Fibroblast of skin of right biceps (primary cell): Measurements from ENCODE around the gene GFOD2.
"Not testable (repeated sequence)": the region's sequence is repeated elsewhere in the genome, so short reads cannot be mapped to it uniquely, and the experiment has no call there.

ENCODE experiments used
- DNase-seq: peaks from one replicate; pipeline ENCODE4 v3.0.0-alpha.2; 2013

GFOD2 gene

GRCh38 chr16:67701420-67701819, 17.7 kb downstream of the GFOD2 start:
- DNase-seq: no peak

- DNase-seq: no peak
Measured at GRCh38 chr16:67699265-67699664, 19.9 kb downstream of the GFOD2 start.

GRCh38 chr16:67697422-67698185, 21.5 kb downstream of the GFOD2 start:
- no peak for DNase-seq

GRCh38 chr16:67694611-67695010, 24.5 kb downstream of the GFOD2 start:
- DNase-seq: no peak

- not testable (repeated sequence) for DNase-seq
Measured at GRCh38 chr16:67693517-67694285, 25.4 kb downstream of the GFOD2 start.

GRCh38 chr16:67685388-67686112, 33.6 kb downstream of the GFOD2 start:
- DNase-seq: no peak

GRCh38 chr16:67683767-67684166, 35.3 kb downstream of the GFOD2 start:
- DNase-seq: no peak

GRCh38 chr16:67679935-67680897, 38.9 kb downstream of the GFOD2 start:
- DNase-seq: no peak

- no peak for DNase-seq
Measured at GRCh38 chr16:67678354-67679023, 40.6 kb downstream of the GFOD2 start.

GRCh38 chr16:67677712-67678111, 41.4 kb downstream of the GFOD2 start:
- no peak for DNase-seq

GRCh38 chr16:67676939-67677338, 42.2 kb downstream of the GFOD2 start:
- DNase-seq: no peak

- no peak for DNase-seq
Measured at GRCh38 chr16:67676516-67676915, 42.6 kb downstream of the GFOD2 start.

- DNase-seq: no peak
Measured at GRCh38 chr16:67675999-67676398, 43.1 kb downstream of the GFOD2 start.

- DNase-seq: no peak
Measured at GRCh38 chr16:67675579-67675935, 43.6 kb downstream of the GFOD2 start.

GRCh38 chr16:67674851-67675578, 44.1 kb downstream of the GFOD2 start:
- DNase-seq: no peak

- no peak for DNase-seq
Measured at GRCh38 chr16:67673712-67674580, 45.2 kb downstream of the GFOD2 start.

- DNase-seq: peak; percentile 52
Measured at GRCh38 chr16:67672739-67673662, 46.1 kb downstream of the GFOD2 start.

- DNase-seq: no peak
Measured at GRCh38 chr16:67672306-67672705, 46.8 kb downstream of the GFOD2 start.

- no peak for DNase-seq
Measured at GRCh38 chr16:67669499-67670101, 49.5 kb downstream of the GFOD2 start.
